Thoracic aorta (tissue), 2 donors: ENCODE data around the gene ADAMTS2. TPM values are rescaled to one million over a fixed set of nuclear protein-coding genes. Genes with fewer than 3 reads are reported as not detected.

Experiments used
- ATAC-seq: fragments of 150-250 bp; one replicate; pipeline ENCODE4 v1.8.0; 2017; ENCODE audit warnings: low read depth; ENCODE audit not compliant: insufficient number of reproducible peaks, low FRiP score
- DNase-seq: peaks from one replicate; pipeline ENCODE4 v3.0.0-alpha.2; 2020; ENCODE audit warnings: low spot score
- H3K27ac ChIP-seq, 2 donors: fragments of 200-600 bp; sonication (generic); 1 replicate in 1 of 2; 2 replicates in 1 of 2; pipeline ENCODE4 v1.5.1; 2016; ENCODE audit warnings: mild to moderate bottlenecking in 2 of 2, moderate library complexity in 2 of 2
- H3K27me3 ChIP-seq: fragments of 200-600 bp; sonication (generic); replicated peaks from 2 replicates; pipeline ENCODE4 v1.6.0; 2016; ENCODE audit warnings: mild to moderate bottlenecking; ENCODE audit not compliant: insufficient read depth
- H3K36me3 ChIP-seq: fragments of 200-600 bp; sonication (generic); one replicate; pipeline ENCODE4 v1.5.1; 2016
- H3K4me1 ChIP-seq, 2 donors: fragments of 200-600 bp; sonication (generic); 1 replicate in 1 of 2; 2 replicates in 1 of 2; pipeline versions ENCODE4 v1.5.1 to v1.6.0; 2016; ENCODE audit warnings: low read depth in 2 of 2, mild to moderate bottlenecking in 1 of 2; ENCODE audit not compliant: control insufficient read depth in 1 of 2
- H3K4me3 ChIP-seq: fragments of 200-600 bp; sonication (generic); 2 replicates; pipeline ENCODE4 v1.5.1; 2016; ENCODE audit warnings: mild to moderate bottlenecking
- H3K9me3 ChIP-seq: fragments of 200-600 bp; sonication (generic); 2 replicates; pipeline ENCODE4 v1.5.1; 2016
- CTCF ChIP-seq: fragments of 200-600 bp; sonication (generic); IDR thresholded peaks from one replicate; pipeline ENCODE4 v1.5.1; 2019; ENCODE audit warnings: antibody characterized with exemption
- total RNA-seq, 2 donors: library from RNA; depleted of rRNA; stranded (reverse); fragments of >200 nt; gene quantifications; one replicate each; pipeline versions ENCODE4 v1.1.0 to v1.2.3, GENCODE V29; 2016

Gene ADAMTS2
- total RNA-seq, 2 donors from 2014 or later: 34.4 to 60.7 TPM

DNA sequence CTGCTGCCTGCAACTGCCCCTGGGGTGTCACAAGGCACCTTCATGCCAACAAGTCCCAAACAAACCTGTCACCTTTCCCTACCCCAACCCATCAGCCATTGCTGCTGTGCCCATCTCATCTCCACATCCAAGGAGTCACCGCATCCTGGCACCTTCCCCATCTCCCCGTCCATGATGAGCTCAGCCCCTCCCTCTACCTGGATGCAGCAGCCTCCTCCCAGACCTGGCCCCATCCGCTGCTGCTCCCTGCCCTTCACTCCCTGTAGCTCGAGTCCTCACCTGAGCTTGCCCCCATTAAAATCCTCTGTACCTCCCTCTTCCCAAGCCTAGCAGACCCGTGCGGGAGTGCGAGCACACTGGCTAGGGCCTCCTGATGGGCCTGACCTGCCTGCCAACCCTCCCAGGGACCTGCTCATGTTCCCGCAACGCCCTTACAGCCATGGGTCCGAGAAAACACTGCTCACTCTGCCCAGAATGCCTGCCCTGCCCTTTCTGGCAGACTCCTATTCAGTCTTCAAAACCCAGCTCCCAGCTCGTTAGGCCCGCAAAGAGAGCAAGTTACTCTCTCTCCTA lies 110.6 kb downstream of the ADAMTS2 start:
- H3K9me3 ChIP-seq: no peaks in the 10 kb centered on the region
- H3K4me1 ChIP-seq: no peaks in the 10 kb centered on the region
- no peaks in the 10 kb centered on the region for H3K36me3 ChIP-seq
- no peaks in the 10 kb centered on the region for H3K27me3 ChIP-seq
- TF ChIP-seq CTCF: no peak
- no peak for DNase-seq
- ATAC-seq: no peak
- no peak overlapping the region for H3K4me3 ChIP-seq
- no peak overlapping the region for H3K27ac ChIP-seq

GRCh38 chr5:179233909-179234562 lies 111.2 kb downstream of the ADAMTS2 start:
- Histone ChIP-seq H3K4me3 (no peak overlapping the region), H3K27me3 (no peaks in the 10 kb centered on the region), H3K4me1 (no peaks in the 10 kb centered on the region), H3K9me3 (no peaks in the 10 kb centered on the region), H3K36me3 (no peaks in the 10 kb centered on the region), H3K27ac (no peak overlapping the region)
- ATAC-seq: no peak
- no peak for TF ChIP-seq CTCF
- no peak for DNase-seq

DNA sequence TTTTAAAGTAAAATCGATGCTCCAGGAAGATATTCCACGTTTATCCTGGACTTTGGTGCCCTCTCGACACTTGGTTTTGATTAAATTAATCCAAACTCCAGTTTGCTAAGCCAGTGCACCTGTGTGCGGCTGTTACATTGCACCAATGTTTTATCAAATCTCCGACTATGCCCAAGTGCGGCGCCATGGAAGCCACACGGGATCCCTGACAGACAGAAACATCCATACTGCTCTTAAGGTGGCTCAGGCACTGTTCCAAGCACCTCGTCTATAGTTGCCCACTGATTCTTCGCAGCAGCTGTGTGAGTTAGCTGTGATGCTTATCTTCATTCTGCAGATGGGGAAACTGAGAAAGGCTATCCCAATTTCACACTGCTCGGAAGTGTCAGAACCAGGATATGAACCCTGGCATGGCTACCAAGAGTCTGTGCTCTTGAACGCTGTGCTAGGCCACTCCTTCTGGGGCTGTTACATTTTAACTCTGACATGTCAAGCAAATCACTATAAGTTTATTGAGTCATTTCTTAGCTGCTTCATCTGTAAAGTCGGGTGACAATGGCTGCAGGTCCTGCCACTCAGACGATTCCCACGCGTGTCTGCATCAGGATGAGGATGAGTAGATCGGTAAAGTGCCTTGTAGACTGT lies 113.0 kb downstream of the ADAMTS2 start:
- no peak for TF ChIP-seq CTCF
- ATAC-seq: no peak
- no peaks in the 10 kb centered on the region for H3K4me1 ChIP-seq
- no peak overlapping the region for H3K4me3 ChIP-seq
- H3K36me3 ChIP-seq: no peaks in the 10 kb centered on the region
- no peaks in the 10 kb centered on the region for H3K27me3 ChIP-seq
- no peak overlapping the region for H3K27ac ChIP-seq
- no peak for DNase-seq
- H3K9me3 ChIP-seq: no peaks in the 10 kb centered on the region

DNA sequence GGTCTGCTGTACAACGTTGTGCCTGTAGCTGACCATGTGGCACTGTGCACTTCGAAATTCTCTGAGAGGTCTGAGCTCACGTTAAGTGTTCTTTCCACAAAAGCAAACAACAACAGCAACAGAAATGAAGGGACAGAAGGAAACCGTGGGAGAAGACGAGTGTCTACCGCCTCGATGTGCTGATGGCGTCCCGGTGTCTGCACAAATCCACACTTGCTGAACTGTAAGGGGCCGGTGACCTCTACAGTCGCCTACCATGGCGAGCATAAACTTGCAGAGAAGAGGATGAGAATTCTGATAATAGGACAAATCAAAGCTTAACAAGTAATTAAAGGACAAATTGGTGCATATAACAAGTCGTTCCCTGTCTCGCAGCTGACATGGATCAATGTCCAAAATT lies 114.0 kb downstream of the ADAMTS2 start:
- Histone ChIP-seq H3K27me3 (no peaks in the 10 kb centered on the region), H3K27ac (no peak overlapping the region), H3K9me3 (no peaks in the 10 kb centered on the region), H3K4me3 (no peak overlapping the region), H3K4me1 (no peaks in the 10 kb centered on the region), H3K36me3 (no peaks in the 10 kb centered on the region)
- TF ChIP-seq CTCF: no peak
- ATAC-seq: no peak
- DNase-seq: no peak

DNA sequence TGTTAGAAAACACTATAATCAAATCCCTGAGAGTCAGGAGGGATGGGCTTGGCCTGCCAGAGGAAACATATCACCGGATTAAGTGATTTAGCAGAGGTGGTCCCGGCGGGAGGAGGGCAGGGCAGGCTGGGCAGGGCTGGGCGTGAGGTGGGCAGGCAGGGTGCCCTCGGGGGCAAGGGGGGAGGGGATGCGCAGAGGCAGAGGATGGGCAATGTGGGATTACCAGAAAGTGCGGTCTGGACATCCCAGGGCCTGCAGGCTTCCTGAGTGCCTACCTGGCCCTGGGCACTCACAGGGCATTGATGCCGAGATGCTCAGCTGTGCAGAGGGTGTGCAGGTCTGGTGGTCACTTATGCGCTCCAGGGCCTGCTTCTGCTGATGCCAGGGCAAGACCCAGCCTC lies 115.2 kb downstream of the ADAMTS2 start:
- Histone ChIP-seq H3K4me1 (no peaks in the 10 kb centered on the region), H3K27me3 (no peaks in the 10 kb centered on the region), H3K4me3 (no peak overlapping the region), H3K36me3 (no peaks in the 10 kb centered on the region), H3K27ac (no peak overlapping the region), H3K9me3 (no peaks in the 10 kb centered on the region)
- DNase-seq: no peak
- no peak for ATAC-seq
- no peak for TF ChIP-seq CTCF
